Esophagus squamous epithelium (tissue), 5 donors: ENCODE data around the gene NCAM1. TPM values are rescaled to one million over a fixed set of nuclear protein-coding genes. Genes with fewer than 3 reads are reported as not detected.

Source experiments
- DNase-seq: peaks from one replicate; lab custom pipeline; 2025; lab: John Stamatoyannopoulos, UW
- H3K27ac ChIP-seq, 4 donors: fragments of 200-600 bp; sonication (generic); one replicate each; pipeline ENCODE4 v1.5.1; 2016 to 2019; ENCODE audit warnings: mild to moderate bottlenecking in 1 of 4
- H3K27me3 ChIP-seq, 4 donors: fragments of 200-600 bp; sonication (generic); 1 replicate in 3 of 4; 2 replicates in 1 of 4; pipeline versions ENCODE4 v1.5.1 to v1.6.0; 2017 to 2021; ENCODE audit warnings: antibody characterized with exemption in 1 of 4
- H3K36me3 ChIP-seq, 3 donors: fragments of 200-600 bp; sonication (generic); one replicate each; pipeline ENCODE4 v1.5.1; 2016 to 2019
- H3K4me1 ChIP-seq, 3 donors: fragments of 200-600 bp; sonication (generic); one replicate each; pipeline ENCODE4 v1.5.1; 2017 to 2019
- H3K4me3 ChIP-seq, 4 donors: fragments of 200-600 bp; sonication (generic); 1 replicate in 3 of 4; 2 replicates in 1 of 4; pipeline ENCODE4 v1.5.1; 2016 to 2019; ENCODE audit warnings: mild to moderate bottlenecking in 2 of 4, moderate library complexity in 1 of 4
- H3K9me3 ChIP-seq, 3 donors: fragments of 200-600 bp; sonication (generic); one replicate each; pipeline ENCODE4 v1.5.1; 2016 to 2019
- CTCF ChIP-seq, 6 experiments: fragments of 450-650 bp in 4 of 6; fragments of 200-600 bp in 2 of 6; sonication (generic) in 2 of 6; IDR thresholded peaks; one replicate each; pipeline ENCODE4 v1.5.1; 2016 to 2019; ENCODE audit warnings: antibody characterized with exemption in 6 of 6, mild to moderate bottlenecking in 4 of 6, moderate library complexity in 4 of 6
- POLR2A ChIP-seq, 4 donors: fragments of 450-650 bp; IDR thresholded peaks; one replicate each; pipeline ENCODE4 v1.6.1; 2017; ENCODE audit warnings: antibody characterized with exemption in 4 of 4, mild to moderate bottlenecking in 4 of 4, moderate library complexity in 3 of 4
- WGBS, 2 donors: methylation state at CpG; one replicate each; pipeline ENCODE4 v1.1.5; 2018; 5-methylcytosine and 5-hydroxymethylcytosine counted together
- intact Hi-C: fragments of 100-400 bp; cut with DNase I; formaldehyde crosslinking; loops from one replicate; pipeline ENCODE4 v1.15.0; 2022
- total RNA-seq, 4 donors: library from RNA; depleted of rRNA; stranded (reverse); fragments of >200 nt; gene quantifications; one replicate each; pipeline ENCODE4 v1.1.0, GENCODE V29; 2016
- donor health status: DM: yes; HTN: yes; CAD: no.

The NCAM1 gene
- total RNA-seq, 4 donors from 2014 or later: 1.6 to 16.4 (median 2.6) TPM

GRCh38 chr11:113113801-113114704, 152.8 kb downstream of the NCAM1 start:
- 54 to 67% methylated on average over 4 to 5 of the region's 5 CpGs for WGBS, 2 donors
- TF ChIP-seq POLR2A (IDR thresholded peaks at IDR 0.05) (no peak), CTCF (IDR thresholded peaks at IDR 0.05) (peak; percentile 25 to 78 (median 70))
- Histone ChIP-seq H3K4me3 (no peak overlapping the region), H3K27ac (peak overlapping the region in 3 of 4 donors; percentile 18 to 38 (median 21)), H3K27me3 (no peaks in the 10 kb centered on the region), H3K9me3 (no peaks in the 10 kb centered on the region), H3K36me3 (no peaks in the 10 kb centered on the region), H3K4me1 (peaks cover 0 to 14% (median 0%) of the 10 kb centered on the region in 3 donors)
- no peak for DNase-seq
- intact Hi-C loops: loop anchor here (10.0 kb wide), 1 partner anchor 819 kb away; no protein-coding TSS in a partner anchor

- WGBS, 2 donors: 42 to 62% methylated on average over 2 to 3 of the region's 3 CpGs
Measured at GRCh38 chr11:113114705-113115027, 153.4 kb downstream of the NCAM1 start.

GRCh38 chr11:113118104-113118503, 156.9 kb downstream of the NCAM1 start:
- DNase-seq: no peak
- intact Hi-C loops: loop anchor here (5.0 to 10.0 kb wide), 2 partner anchors 526 to 823 kb away; no protein-coding TSS in a partner anchor

More at GRCh38 chr11:113114705-113115027, 153.4 kb downstream of the NCAM1 start:
- Histone ChIP-seq H3K9me3 (no peaks in the 10 kb centered on the region), H3K36me3 (no peaks in the 10 kb centered on the region), H3K27ac (no peak overlapping the region), H3K4me1 (peaks cover 0 to 11% (median 0%) of the 10 kb centered on the region in 3 donors), H3K27me3 (no peaks in the 10 kb centered on the region), H3K4me3 (no peak overlapping the region)
- DNase-seq: no peak
- TF ChIP-seq POLR2A (IDR thresholded peaks at IDR 0.05): no peak
- TF ChIP-seq CTCF (IDR thresholded peaks at IDR 0.05): no peak
- intact Hi-C loops: loop anchor here (5.0 to 10.0 kb wide), 2 partner anchors 522 to 820 kb away; no protein-coding TSS in a partner anchor

GRCh38 chr11:113119074-113119473, 157.9 kb downstream of the NCAM1 start:
- Histone ChIP-seq H3K27me3 (peaks cover 0 to 5% (median 0%) of the 10 kb centered on the region in 4 donors), H3K4me1 (peaks cover 0 to 5% (median 0%) of the 10 kb centered on the region in 3 donors), H3K36me3 (no peaks in the 10 kb centered on the region), H3K4me3 (no peak overlapping the region), H3K9me3 (no peaks in the 10 kb centered on the region), H3K27ac (no peak overlapping the region)
- intact Hi-C loops: loop anchor here (5.0 to 10.0 kb wide), 2 partner anchors 527 to 824 kb away; no protein-coding TSS in a partner anchor
- DNase-seq: no peak
- 68 to 76% methylated on average over 3 of the region's 3 CpGs for WGBS, 2 donors
- TF ChIP-seq CTCF (IDR thresholded peaks at IDR 0.05) (no peak), POLR2A (IDR thresholded peaks at IDR 0.05) (no peak)

More at GRCh38 chr11:113118104-113118503, 156.9 kb downstream of the NCAM1 start:
- no peaks in the 10 kb centered on the region for H3K9me3 ChIP-seq
- peaks cover 0 to 6% (median 0%) of the 10 kb centered on the region in 3 donors for H3K4me1 ChIP-seq
- no peaks in the 10 kb centered on the region for H3K27me3 ChIP-seq
- H3K36me3 ChIP-seq: no peaks in the 10 kb centered on the region
- 84 to 91% methylated on average over 1 of the region's 1 CpG for WGBS, 2 donors
- no peak overlapping the region for H3K4me3 ChIP-seq
- TF ChIP-seq POLR2A (IDR thresholded peaks at IDR 0.05) (no peak), CTCF (IDR thresholded peaks at IDR 0.05) (no peak)
- H3K27ac ChIP-seq: no peak overlapping the region
